Ascending aorta (tissue), 2 donors: Measurements from ENCODE around the gene MBD4. TPM values are rescaled to one million over a fixed set of nuclear protein-coding genes. Genes with fewer than 3 reads are reported as not detected.
"Not testable (repeated sequence)": the region's sequence is repeated elsewhere in the genome, so short reads cannot be mapped to it uniquely, and the experiment has no call there.

ENCODE experiments used
- DNase-seq, 2 donors: peaks; one replicate each; pipeline ENCODE4 v3.0.0-alpha.2; 2019; ENCODE audit warnings: low spot score in 2 of 2
- H3K27ac ChIP-seq, 2 donors: fragments of 200-600 bp; sonication (generic); one replicate each; pipeline ENCODE4 v1.5.1; 2016 to 2017; ENCODE audit warnings: mild to moderate bottlenecking in 1 of 2
- H3K27me3 ChIP-seq: fragments of 200-600 bp; sonication (generic); one replicate; pipeline ENCODE4 v1.5.1; 2017
- H3K36me3 ChIP-seq, 2 donors: fragments of 200-600 bp; sonication (generic); one replicate each; pipeline ENCODE4 v1.5.1; 2016
- H3K4me1 ChIP-seq, 2 donors: fragments of 200-600 bp; sonication (generic); one replicate each; pipeline ENCODE4 v1.5.1; 2016 to 2017; ENCODE audit warnings: mild to moderate bottlenecking in 1 of 2
- H3K4me3 ChIP-seq, 2 donors: fragments of 200-600 bp; sonication (generic); one replicate each; pipeline ENCODE4 v1.5.1; 2016 to 2017; ENCODE audit warnings: mild to moderate bottlenecking in 1 of 2
- H3K9me3 ChIP-seq, 2 donors: fragments of 200-600 bp; sonication (generic); one replicate each; pipeline ENCODE4 v1.5.1; 2016
- CTCF ChIP-seq, 3 experiments: fragments of 200-600 bp in 2 of 3; fragments of 450-650 bp in 1 of 3; sonication (generic) in 2 of 3; IDR thresholded peaks; one replicate each; pipeline ENCODE4 v1.5.1; 2016 to 2019; ENCODE audit warnings: antibody characterized with exemption in 3 of 3, mild to moderate bottlenecking in 1 of 3, moderate library complexity in 1 of 3
- intact Hi-C: fragments of 100-400 bp; cut with DNase I; formaldehyde crosslinking; loops from one replicate; pipeline ENCODE4 v1.15.1; 2023
- total RNA-seq: library from RNA; depleted of rRNA; stranded (reverse); fragments of >200 nt; gene quantifications from one replicate; pipeline ENCODE4 v1.1.0, GENCODE V29; 2016

MBD4 gene
- total RNA-seq, 1 donor from 2014 or later: 57.6 TPM

- H3K27ac ChIP-seq: peak overlapping the region; percentile 77 to 88
- peak; percentile 74 to 88 (median 82) for TF ChIP-seq CTCF (IDR thresholded peaks at IDR 0.05)
- peak overlapping the region; percentile 52 to 78 for H3K4me3 ChIP-seq
- peaks cover 0 to 3% of the 10 kb centered on the region in 2 donors for H3K36me3 ChIP-seq
- peak; percentile 16 to 91 for DNase-seq
- no peaks in the 10 kb centered on the region for H3K27me3 ChIP-seq
- intact Hi-C loops: loop anchor here (1.0 to 2.0 kb wide), 3 partner anchors 29 to 521 kb away; partner anchors contain the start of genes ACAD9, EFCAB12 and IFT122
- peaks cover 0 to 8% of the 10 kb centered on the region in 2 donors for H3K4me1 ChIP-seq
- no peaks in the 10 kb centered on the region for H3K9me3 ChIP-seq
Observed at GRCh38 chr3:129399145-129399894, 40.4 kb downstream of the MBD4 start.

GRCh38 chr3:129398803-129399144, 41.0 kb downstream of the MBD4 start:
- Histone ChIP-seq H3K36me3 (peaks cover 0 to 4% of the 10 kb centered on the region in 2 donors), H3K9me3 (no peaks in the 10 kb centered on the region), H3K27me3 (no peaks in the 10 kb centered on the region), H3K27ac (peak overlapping the region; percentile 77 to 88), H3K4me1 (peaks cover 0 to 8% of the 10 kb centered on the region in 2 donors), H3K4me3 (peak overlapping the region; percentile 52 to 78)
- no peak for TF ChIP-seq CTCF (IDR thresholded peaks at IDR 0.05)
- no peak for DNase-seq
- intact Hi-C loops: loop anchor here (1.0 to 2.0 kb wide), 3 partner anchors 30 to 520 kb away; partner anchors contain the start of genes ACAD9, EFCAB12 and IFT122

GRCh38 chr3:129393760-129394564, 45.8 kb downstream of the MBD4 start:
- H3K27ac ChIP-seq, H3K9me3 ChIP-seq, H3K4me1 ChIP-seq, H3K27me3 ChIP-seq, intact Hi-C loops, DNase-seq, H3K4me3 ChIP-seq: not testable (repeated sequence)
- H3K36me3 ChIP-seq: peaks cover 13 to 35% of the 10 kb centered on the region in 2 donors

- Histone ChIP-seq H3K9me3 (no peaks in the 10 kb centered on the region), H3K4me3 (no peak overlapping the region), H3K27me3 (no peaks in the 10 kb centered on the region), H3K4me1 (peaks cover 0 to 3% of the 10 kb centered on the region in 2 donors), H3K36me3 (peaks cover 13 to 35% of the 10 kb centered on the region in 2 donors), H3K27ac (no peak overlapping the region)
- TF ChIP-seq CTCF (IDR thresholded peaks at IDR 0.05): no peak
- intact Hi-C loops: no loop called here
- no peak for DNase-seq
Observed at GRCh38 chr3:129393271-129393670, 46.5 kb downstream of the MBD4 start.

GRCh38 chr3:129392106-129392887, 47.5 kb downstream of the MBD4 start:
- DNase-seq, H3K9me3 ChIP-seq, intact Hi-C loops, H3K27me3 ChIP-seq, H3K4me3 ChIP-seq, H3K4me1 ChIP-seq, H3K27ac ChIP-seq: not testable (repeated sequence)
- H3K36me3 ChIP-seq: peaks cover 17 to 39% of the 10 kb centered on the region in 2 donors

- DNase-seq, H3K27me3 ChIP-seq, H3K27ac ChIP-seq, intact Hi-C loops, H3K9me3 ChIP-seq, H3K4me3 ChIP-seq, H3K4me1 ChIP-seq: not testable (repeated sequence)
- peaks cover 19 to 41% of the 10 kb centered on the region in 2 donors for H3K36me3 ChIP-seq
Observed at GRCh38 chr3:129391583-129391982, 48.2 kb downstream of the MBD4 start.
